ENCODE data around the gene MFSD6.

MFSD6 gene

GRCh38 chr2:190440113-190440512, 32.0 kb downstream of the MFSD6 start:
- no peak for DNase-seq (ENCODE audit: low read depth)

GRCh38 chr2:190441564-190441963, 33.4 kb downstream of the MFSD6 start:
- no peak for DNase-seq (ENCODE audit: low read depth)

GRCh38 chr2:190443055-190443454, 34.9 kb downstream of the MFSD6 start:
- DNase-seq (ENCODE audit: low read depth) = no peak

- no peak for DNase-seq (ENCODE audit: low read depth)
Measured at GRCh38 chr2:190443778-190444481, 35.8 kb downstream of the MFSD6 start.

- no peak for DNase-seq (ENCODE audit: low read depth)
Measured at GRCh38 chr2:190444976-190445375, 36.8 kb downstream of the MFSD6 start.

GRCh38 chr2:190446193-190446592, 38.0 kb downstream of the MFSD6 start:
- no peak for DNase-seq (ENCODE audit: low read depth)

- DNase-seq (ENCODE audit: low read depth) = no peak
Measured at GRCh38 chr2:190446750-190447516, 38.8 kb downstream of the MFSD6 start.

- DNase-seq (ENCODE audit: low read depth) = no peak
Measured at GRCh38 chr2:190447766-190448165, 39.6 kb downstream of the MFSD6 start.

GRCh38 chr2:190449925-190450324, 41.8 kb downstream of the MFSD6 start:
- DNase-seq (ENCODE audit: low read depth) = no peak

GRCh38 chr2:190450363-190450762, 42.2 kb downstream of the MFSD6 start:
- DNase-seq (ENCODE audit: low read depth) = no peak

GRCh38 chr2:190451561-190452176, 43.5 kb downstream of the MFSD6 start:
- DNase-seq (ENCODE audit: low read depth) = no peak

- no peak for DNase-seq (ENCODE audit: low read depth)
Measured at GRCh38 chr2:190452433-190452832, 44.3 kb downstream of the MFSD6 start.

- no peak for DNase-seq (ENCODE audit: low read depth)
Measured at GRCh38 chr2:190454795-190455194, 46.6 kb downstream of the MFSD6 start.

GRCh38 chr2:190455358-190456095, 47.4 kb downstream of the MFSD6 start:
- no peak for DNase-seq (ENCODE audit: low read depth)

- DNase-seq (ENCODE audit: low read depth) = no peak
Measured at GRCh38 chr2:190456833-190457232, 48.7 kb downstream of the MFSD6 start.

- no peak for DNase-seq (ENCODE audit: low read depth)
Measured at GRCh38 chr2:190457256-190457655, 49.1 kb downstream of the MFSD6 start.

- DNase-seq (ENCODE audit: low read depth) = no peak
Measured at GRCh38 chr2:190458352-190459107, 50.4 kb downstream of the MFSD6 start.

GRCh38 chr2:190459881-190460280, 51.7 kb downstream of the MFSD6 start:
- DNase-seq (ENCODE audit: low read depth) = no peak

GRCh38 chr2:190460487-190460886, 52.3 kb downstream of the MFSD6 start:
- DNase-seq (ENCODE audit: low read depth) = no peak

GRCh38 chr2:190462181-190462580, 54.0 kb downstream of the MFSD6 start:
- DNase-seq (ENCODE audit: low read depth) = no peak

- DNase-seq (ENCODE audit: low read depth) = no peak
Measured at GRCh38 chr2:190462611-190463010, 54.5 kb downstream of the MFSD6 start.

- no peak for DNase-seq (ENCODE audit: low read depth)
Measured at GRCh38 chr2:190465060-190465459, 56.9 kb downstream of the MFSD6 start.

All from T-helper 22 cell (primary cell).